DMS153 treated with DMSO at 0.1 percent for 48 hours (cell line): ENCODE measurements around the gene KLF7.
A peak's percentile ranks its signal among the peaks of the same experiment; 100 is the strongest.
"Not testable (repeated sequence)": the region's sequence is repeated elsewhere in the genome, so short reads cannot be mapped to it uniquely, and the experiment has no call there.

Source experiments
- DNase-seq: peaks from one replicate; lab custom pipeline; 2025; ENCODE audit not compliant: unreplicated experiment; lab: John Stamatoyannopoulos, UW

Gene KLF7

DNA sequence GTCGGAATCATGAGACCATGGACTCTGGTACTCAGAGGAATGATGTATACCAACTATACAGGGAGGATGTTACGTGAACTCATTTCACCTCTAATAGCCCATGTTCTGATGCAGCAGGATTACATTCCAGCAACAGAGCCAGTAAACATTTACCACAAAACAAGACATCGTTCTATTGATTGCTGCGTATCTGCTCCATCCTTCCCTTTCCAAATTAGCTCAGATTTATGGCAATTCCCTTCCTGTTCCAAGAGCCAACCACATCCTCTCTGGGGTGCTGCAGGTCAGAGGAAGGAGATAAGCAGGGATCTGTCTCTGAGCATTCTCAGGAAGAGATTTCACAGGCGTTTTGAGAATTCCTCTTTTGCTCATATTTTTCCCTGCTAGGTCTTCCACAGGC, 98.3 kb downstream of the KLF7 start:
- no peak for DNase-seq

DNA sequence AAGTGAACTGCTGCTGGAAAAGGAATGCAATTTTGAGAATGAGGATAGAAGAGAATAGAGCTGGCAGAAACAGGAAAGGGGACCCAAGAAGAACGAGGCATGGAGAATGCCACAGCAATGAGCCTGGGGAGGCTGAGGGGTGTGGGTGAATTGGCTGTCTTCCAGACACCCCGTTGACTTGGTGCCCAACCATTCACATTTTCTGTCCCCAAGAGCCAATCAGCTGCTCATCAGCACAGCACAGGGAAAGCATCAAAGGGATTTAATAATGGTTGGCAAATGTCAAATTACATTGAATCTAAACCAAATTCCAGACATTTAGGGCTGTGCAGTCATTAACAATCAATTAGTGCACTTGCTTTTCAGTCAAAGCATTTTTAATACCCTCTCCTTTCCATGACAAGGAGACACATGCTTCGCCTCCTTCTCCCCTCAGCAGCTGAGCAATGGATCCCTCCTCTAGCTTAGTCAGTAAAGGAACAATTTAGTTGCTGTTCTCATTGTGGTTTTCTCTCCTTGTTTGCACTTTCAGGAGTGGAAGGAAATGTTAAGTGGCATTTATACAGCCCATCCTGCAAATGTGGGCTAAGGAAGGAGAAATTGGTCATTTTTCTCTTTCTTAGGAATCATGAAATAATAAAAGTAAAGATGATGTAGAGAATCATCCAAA, 98.8 kb downstream of the KLF7 start:
- DNase-seq, result no peak

DNA sequence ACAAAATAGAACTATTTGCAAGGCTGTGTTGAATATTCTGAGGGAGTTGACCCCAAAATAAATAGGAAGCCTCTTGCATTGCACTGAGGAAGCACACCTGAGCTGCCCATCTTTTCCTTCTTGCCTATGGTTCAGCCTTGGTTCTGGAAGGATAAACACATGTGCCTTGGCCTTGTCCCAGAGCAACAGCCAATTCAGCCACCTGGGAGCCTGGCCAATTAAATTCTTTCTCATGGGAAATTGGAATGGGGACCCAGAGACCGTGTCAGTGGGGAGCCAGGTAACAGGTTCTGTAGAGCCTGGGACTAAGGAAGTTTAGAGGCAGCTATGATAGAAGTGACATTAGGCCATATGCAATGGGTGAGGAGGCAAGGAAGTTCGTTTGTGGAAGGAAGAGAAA, 99.6 kb downstream of the KLF7 start:
- no peak for DNase-seq

DNA sequence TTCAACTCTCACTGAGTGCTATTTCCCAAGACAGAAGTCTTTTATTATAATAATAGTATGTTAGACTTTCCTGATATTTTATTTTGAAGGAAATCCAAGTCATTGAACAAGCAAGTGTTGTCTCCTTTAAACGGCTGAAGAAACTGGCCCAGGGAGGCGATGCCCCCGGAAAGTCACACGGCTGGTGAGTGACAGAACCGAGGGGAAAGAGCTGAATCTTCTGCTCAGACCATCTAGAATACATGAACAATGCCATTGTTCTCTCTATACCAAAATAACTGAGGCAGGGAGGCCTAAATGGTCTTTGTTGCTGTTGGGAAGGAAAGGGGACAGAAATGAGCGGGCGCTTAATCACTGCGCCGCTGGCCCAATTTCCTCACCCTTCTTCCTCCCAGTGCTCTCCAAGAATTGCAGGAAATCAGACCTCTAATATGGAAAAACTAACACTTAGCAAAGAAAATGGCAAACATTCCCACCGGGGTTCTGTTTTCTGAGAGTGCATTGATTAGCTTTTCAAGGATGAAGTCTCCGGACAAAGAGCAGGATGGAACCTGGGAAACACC, 101.5 kb downstream of the KLF7 start:
- no peak for DNase-seq

DNA sequence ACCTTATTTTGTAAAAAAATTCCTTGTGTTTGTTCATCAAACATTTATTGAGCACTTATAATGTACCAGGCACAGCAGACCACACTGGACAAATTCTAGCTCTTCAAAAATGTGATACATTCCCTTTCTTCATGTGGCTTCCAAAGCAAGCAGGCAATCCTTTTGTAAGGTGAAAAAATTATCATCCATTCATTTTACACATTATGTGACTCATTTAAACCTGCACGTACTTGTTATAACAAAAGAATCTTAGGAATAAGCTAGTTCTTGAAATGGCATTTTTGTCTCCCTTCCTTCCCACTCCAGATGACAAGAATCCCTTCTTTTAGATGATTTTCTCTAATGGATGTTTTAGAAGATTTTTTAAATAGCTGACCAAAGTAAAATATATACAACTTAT, 104.6 kb downstream of the KLF7 start:
- DNase-seq, result no peak

DNA sequence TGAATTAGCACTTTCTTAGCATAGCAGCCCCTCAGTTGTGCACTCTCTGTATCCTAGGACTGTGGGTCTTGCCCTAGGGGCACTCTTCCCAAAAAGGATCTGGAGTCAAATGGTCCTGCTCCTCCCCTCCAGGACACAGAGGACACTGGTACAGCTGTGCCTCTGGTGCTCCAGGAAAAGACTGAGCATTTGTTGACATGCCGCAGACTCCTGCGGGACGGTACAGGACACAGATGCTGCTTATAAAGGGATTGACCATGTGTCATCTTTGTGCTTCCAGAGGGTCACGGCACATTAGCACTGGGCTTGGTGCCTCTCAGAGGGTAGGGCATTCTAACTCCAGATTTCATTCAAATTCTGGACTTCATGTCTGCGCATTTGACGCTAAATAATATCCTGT, 110.5 kb downstream of the KLF7 start:
- DNase-seq, result no peak

DNA sequence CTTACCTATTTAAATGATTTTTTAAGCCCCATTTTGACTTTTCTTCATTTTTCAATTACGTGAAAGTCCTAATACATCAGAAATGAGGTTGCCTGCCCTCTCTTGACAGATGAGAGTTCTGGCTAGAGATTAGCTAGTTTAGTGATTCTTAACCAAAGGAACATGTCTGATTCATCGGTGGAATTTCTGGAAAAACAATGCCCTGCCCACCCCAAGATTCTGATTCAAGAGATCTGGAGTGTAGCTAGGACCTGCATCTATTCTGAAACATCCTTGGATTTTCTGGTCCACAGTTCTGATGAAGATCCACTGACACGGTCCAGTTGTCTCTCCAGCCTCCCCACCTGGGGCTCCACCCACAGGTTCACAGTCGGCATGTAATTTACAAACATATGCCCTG, 111.2 kb downstream of the KLF7 start:
- DNase-seq, result no peak

DNA sequence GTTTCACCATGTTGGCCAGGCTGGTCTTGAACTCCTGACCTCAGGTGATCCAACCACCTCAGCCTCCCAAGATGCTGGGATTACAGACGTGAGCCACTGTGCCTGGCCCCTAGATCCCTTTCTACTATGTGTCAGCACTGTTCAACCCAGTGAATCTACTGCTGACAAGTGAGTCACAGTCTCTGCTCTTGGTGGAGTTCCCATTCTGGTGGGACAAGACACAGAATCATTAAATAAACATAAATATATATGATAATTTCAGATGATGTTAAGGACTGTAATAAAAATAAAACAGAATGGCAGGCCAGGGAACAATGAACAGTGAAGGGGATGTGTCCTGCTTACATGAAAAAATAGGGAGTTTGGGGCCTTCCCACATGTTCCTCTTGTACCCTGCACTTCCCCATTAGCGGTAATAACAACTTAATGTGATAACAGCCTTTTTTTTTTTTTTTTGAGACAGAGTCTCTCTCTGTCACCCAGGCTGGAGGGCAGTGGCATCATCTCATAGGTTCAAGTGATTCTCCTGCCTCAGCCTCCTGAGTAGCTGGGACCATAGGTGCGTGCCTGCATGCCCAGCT, 114.3 kb downstream of the KLF7 start:
- no peak for DNase-seq

DNA sequence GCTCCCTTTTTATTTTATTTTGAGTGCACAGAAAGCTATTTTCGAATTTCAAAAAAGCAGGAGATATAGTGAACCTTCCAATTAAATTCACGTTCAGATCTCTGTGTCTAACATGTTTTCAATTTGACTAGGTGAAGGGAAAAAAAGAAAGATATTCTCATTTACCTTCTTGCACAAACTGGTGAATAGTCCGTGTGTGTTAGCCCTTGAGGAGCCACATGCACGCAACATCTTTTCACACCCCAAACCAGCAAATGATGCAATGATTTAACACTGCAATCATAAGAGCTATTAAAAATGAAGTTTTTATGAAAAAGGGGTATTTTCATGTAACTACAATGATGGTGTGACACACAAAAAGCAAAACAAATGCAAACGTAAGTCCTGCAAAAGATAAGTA, 116.6 kb downstream of the KLF7 start:
- DNase-seq, result no peak

DNA sequence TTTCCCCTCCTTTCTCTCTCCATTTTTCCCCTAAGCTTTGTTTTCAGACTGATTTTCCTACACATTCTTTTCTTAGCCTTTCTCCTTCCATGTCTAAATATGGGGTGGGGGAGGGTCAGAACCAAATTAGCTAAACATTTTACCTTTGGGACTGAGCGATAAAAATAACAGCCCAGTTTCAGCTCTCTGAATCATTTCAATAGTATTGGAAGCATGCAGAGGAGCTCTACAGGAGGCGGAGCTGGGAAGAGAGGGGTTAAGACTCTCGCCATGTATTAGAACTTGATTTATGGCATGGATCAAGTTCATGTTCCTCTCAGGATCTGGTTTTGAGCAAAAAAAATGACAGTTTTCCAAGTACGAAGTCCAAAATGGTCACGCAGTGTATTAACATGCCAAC, 117.3 kb downstream of the KLF7 start:
- DNase-seq, result no peak

DNA sequence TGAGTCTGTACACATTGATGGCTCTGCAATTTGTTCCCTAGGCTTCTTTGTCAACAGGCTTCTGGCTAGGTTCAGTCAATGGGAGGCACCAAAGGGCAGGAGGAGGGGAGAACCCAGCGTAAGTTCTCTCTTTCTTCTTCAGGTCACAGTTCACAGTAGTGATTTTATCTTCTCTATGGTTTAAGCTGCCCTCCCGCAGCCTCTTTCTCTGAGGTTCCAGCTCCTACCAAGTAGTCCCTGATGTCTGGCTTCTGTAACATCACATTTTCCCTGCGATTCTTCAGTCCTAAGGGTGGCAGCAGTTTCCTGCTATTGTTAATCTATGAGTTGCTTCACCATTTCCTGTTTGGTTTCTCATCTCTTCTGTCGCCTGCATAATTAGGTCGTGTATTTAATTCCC, 119.0 kb downstream of the KLF7 start:
- peak; percentile 39 for DNase-seq

DNA sequence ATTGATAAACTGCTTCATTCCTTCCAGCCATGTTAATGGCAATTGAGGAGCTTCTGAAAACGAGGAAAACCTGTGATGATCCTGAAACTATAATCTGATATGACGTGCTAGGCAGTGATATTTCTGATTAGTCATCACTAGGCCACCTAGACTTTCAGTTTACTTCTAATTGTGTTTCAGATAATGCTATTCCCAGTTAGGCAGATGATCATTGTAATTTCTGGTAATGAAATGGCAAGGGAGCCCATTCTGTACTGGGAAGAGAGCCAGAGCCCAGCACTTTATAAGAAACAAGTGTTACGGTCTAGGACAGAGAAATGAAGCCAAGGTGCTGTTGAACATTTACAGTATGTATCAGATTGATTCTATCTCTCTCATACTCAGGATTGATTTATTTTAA, 120.2 kb downstream of the KLF7 start:
- no peak for DNase-seq

DNA sequence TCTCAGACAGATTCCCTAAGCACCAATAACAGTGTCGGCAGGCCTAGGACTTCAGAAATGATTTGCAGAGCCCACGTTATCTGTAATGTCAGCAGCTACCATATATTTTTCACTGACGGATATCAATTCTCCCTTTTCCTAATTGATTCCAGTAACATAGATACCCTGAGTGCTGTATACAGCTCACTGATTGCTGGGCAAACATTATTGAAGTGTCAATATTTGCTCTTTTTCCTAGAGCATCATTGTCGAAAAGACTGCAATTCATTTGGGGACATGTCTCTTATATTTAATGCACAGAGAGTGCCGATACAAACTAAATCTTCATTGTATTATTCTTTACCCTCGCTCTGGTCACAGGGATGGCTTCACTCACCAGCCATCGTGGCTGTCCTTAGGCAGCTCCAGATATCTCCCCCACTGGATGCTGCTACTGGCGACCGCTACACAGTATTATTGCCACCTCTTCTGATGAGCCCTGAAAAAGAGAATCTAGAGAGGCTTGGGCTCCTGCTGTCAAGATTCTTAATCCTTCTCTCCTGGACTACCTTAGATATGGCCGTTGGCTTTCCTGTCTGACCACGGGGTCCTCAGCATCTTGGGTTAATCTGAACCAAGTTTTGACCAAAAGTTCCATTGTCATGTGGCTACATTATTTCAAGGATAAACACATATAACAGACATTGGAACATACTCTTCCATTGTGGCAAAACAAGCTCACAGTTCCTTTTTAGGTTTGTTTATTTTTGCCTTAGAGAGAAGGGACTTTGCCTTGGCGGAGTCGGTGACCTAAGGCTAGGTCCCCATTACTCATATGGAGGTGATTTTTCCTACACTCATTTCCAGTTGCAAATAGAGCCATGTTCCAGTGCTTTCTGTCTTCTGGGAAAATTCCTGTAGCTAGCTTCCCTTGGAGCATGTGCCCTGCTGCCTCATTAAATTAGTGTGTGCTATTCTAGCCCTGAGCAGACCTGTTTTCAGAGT, 121.1 kb downstream of the KLF7 start:
- DNase-seq, result peak; percentile 51

DNA sequence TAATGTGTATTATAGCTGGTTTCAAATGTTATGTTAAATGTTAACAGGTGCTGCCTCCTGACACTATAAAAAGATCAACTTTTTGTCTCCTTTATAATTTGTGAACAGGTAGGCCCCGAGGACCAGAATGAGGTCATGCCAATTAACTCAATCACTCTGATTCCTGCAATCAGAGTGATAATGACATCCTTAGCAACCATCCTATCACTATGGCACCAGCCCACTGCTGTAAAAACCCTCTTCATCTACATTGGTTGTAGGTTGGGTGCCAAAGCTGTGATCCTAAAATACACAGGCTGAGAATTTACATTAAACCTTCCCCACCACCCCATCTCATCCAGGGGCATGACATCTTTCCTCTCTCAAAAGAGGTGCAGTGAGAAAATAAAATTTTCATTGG, 122.9 kb downstream of the KLF7 start:
- no peak for DNase-seq

DNA sequence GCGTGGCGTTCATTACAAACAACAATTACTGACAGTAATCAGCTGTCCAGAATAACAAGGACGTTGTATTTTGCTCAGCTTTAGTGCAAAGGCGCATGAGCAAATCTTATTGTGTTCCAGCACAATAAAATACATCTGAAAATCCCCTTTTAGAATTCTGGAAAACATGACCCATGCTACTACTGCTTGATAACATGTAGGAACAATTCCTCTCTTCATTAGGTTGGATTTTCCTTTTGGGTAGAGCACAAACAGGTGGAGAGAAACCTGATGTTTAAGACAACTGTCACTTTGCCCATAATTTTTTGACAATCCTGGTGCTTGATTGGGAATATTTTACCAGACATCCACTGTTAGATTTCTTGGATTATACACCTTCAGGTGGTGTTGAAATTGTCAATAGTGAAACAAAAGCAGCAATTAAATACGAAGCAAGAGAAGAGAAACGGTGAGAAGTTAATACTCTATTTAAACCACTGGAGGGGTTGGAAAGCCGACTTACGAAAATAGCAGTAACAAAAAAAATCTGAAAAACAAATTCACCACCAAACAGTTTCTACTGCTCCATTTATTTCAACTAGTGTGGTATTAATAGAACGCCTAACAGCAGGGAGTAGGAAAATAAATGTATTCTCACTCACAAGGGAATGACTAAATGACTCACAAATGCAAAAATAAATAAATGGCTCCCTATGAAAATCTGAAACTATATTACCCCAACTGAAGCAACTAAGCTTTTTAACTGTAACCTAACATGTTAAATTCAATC, 123.8 kb downstream of the KLF7 start:
- DNase-seq, result no peak

DNA sequence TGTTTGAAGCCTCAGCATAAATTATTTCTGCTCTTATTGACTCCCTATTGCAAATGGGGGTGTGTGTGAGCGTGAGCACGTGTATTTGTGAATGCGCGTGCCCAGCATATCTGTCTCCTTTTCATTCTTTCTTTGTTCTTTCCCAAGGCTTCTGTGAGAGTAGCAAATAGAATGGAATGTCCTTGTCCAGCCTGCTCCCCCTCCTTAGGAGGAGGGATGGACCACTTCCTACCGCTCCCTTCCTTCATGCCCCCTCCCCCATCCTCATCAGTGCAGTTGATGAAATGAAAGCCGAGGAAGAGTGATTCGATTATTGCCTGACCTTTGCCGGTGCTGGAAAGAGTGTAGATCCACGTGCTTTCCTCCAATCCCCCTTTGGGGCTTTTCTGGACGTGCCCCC, 124.5 kb downstream of the KLF7 start:
- DNase-seq, result no peak

DNA sequence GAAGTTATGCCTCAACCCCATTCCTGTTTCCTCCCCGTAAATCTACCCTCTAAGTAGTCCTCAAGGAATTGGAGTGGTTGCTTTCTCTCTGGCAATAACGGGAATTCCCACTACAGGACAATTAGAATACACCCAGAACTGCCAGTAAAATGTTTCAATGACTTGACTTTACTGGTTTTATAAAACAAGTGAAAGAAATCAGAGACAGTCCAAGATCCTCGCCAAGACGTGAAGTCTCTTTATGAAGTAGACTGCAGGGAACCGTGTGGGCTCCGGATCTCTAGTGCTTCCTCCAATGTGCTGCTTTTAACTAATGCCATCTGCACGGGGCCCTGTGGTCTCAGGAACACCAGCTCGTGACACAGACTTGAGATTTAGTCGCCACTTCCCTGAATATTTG, 125.1 kb downstream of the KLF7 start:
- no peak for DNase-seq

DNA sequence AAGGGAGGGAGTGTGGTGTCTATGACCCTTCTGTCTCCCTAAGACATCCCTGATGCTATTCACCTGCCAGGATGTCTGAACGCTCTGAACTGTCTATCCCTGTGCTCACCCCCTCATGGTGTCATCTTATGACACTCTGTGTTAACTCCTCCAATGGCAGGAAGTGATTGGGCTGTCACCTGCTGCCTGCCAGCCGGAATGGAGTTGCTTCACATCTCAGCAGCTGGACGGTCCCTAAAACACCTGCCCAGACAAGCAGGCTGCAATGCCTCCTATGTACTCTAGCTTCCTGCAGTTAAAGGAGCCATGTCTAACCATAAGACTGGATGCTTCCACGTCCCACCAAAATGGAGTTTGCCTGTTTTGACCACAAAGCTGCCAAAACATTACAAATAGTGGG, 126.5 kb downstream of the KLF7 start:
- DNase-seq, result no peak

DNA sequence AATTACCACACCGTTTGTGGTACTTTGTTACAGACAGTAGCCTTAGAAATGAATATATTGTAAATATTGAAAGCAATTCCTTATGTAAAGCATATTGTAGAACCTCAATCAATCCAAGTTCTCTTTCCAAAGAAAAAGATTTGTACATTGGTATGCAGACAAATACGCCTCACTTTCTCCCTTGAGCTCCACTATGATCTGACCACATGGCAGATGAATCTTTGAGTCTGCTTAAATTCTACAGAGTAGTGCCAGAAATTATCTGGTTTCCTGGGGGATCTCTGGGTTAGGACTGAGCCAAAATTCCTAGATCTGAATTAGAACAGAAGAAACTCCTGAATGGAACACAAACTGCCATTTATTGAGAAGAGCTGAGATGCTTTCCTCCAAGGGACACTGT, 127.4 kb downstream of the KLF7 start:
- no peak for DNase-seq

DNA sequence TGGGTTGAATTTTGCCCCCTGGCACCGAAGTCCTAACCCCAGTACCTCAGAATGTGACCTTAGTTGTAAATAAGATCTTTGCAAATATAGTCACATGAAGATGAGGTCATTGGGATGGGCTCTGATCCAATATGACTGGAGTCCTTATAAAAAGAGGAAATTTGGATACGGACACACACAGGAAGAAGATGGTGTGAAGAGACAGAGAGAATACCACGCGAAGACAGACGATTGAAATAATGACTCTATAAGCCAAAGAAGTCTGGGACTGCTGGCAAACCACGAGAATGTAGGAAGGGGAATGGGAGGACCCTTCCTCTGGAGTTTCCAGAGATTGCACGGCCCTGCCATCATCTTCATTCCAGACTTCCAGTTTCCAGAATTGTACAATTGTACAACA, 127.9 kb downstream of the KLF7 start:
- no peak for DNase-seq

DNA sequence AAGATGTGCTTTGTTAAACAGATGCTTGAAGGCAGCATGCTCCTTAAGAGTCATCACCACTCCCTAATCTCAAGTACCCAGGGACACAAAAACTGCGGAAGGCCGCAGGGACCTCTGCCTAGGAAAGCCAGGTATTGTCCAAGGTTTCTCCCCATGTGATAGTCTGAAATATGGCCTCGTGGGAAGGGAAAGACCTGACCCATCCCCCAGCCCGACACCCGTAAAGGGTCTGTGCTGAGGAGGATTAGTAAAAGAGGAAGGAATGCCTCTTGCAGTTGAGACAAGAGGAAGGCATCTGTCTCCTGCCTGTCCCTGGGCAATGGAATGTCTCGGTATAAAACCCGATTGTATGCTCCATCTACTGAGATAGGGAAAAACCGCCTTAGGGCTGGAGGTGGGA, 128.7 kb downstream of the KLF7 start:
- DNase-seq, result not testable (repeated sequence)
